ENCODE measurements around the gene PRR35. TPM values are rescaled to one million over a fixed set of nuclear protein-coding genes. Genes with fewer than 3 reads are reported as not detected.

The PRR35 gene
- total RNA-seq, 1 donor from 2014 or later, result not detected

- DNase-seq (ENCODE audit: extremely low spot score in 2 of 2), result no peak
- intact Hi-C loops (cut with DNase I), result no loop called here
- Histone ChIP-seq H3K27ac (no peak overlapping the region), H3K4me3 (no peak overlapping the region), H3K9me3 (no peaks in the 10 kb centered on the region), H3K4me1 (peaks cover 11% of the 10 kb centered on the region), H3K36me3 (peaks cover 0 to 4% of the 10 kb centered on the region in 2 donors), H3K27me3 (no peaks in the 10 kb centered on the region)
- TF ChIP-seq POLR2AphosphoS5 (IDR thresholded peaks at IDR 0.05; ENCODE audit: insufficient read depth in 1 of 2, low read depth in 1 of 2) (no peak), CTCF (IDR thresholded peaks at IDR 0.05) (no peak)
Measured at GRCh38 chr16:543301-544164, 16.7 kb upstream of the PRR35 start.

DNA sequence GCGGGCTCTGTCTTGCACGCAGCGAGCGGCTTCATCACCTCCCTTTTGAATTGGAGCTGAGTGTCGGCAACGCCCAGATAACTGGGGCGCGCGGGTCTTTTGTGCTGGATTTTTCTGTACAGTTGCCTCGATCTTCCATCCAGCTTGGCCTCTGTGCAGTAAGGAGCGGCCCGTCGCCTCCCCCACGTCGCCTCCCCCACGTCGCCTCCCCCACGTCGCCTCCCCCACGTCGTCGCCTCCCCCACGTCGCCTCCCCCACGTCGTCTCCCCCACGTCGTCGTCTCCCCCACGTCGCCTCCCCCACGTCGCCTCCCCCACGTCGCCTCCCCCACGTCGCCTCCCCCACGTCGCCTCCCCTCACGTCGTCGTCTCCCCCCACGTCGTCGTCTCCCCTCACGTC is 15.7 kb upstream of the PRR35 start:
- Histone ChIP-seq H3K27me3 (no peaks in the 10 kb centered on the region), H3K4me3 (no peak overlapping the region), H3K27ac (no peak overlapping the region), H3K4me1 (peaks cover 11% of the 10 kb centered on the region), H3K9me3 (no peaks in the 10 kb centered on the region), H3K36me3 (peaks cover 0 to 7% of the 10 kb centered on the region in 2 donors)
- TF ChIP-seq POLR2A (IDR thresholded peaks at IDR 0.05) (no peak), CTCF (IDR thresholded peaks at IDR 0.05) (no peak), POLR2AphosphoS5 (IDR thresholded peaks at IDR 0.05; ENCODE audit: insufficient read depth in 1 of 2, low read depth in 1 of 2) (no peak)
- no peak for DNase-seq (ENCODE audit: extremely low spot score in 2 of 2)
- intact Hi-C loops (cut with DNase I), result no loop called here

- no peaks in the 10 kb centered on the region for H3K9me3 ChIP-seq
- intact Hi-C loops (cut with DNase I), result no loop called here
- H3K36me3 ChIP-seq, result peaks cover 0 to 23% of the 10 kb centered on the region in 2 donors
- no peak overlapping the region for H3K27ac ChIP-seq
- no peak overlapping the region for H3K4me3 ChIP-seq
- peaks cover 11% of the 10 kb centered on the region for H3K4me1 ChIP-seq
- no peaks in the 10 kb centered on the region for H3K27me3 ChIP-seq
- DNase-seq (ENCODE audit: extremely low spot score in 2 of 2), result no peak
- TF ChIP-seq POLR2A (IDR thresholded peaks at IDR 0.05) (no peak), CTCF (IDR thresholded peaks at IDR 0.05) (peak in 2 of 3 experiments; percentile 24 to 53), POLR2AphosphoS5 (IDR thresholded peaks at IDR 0.05; ENCODE audit: insufficient read depth in 1 of 2, low read depth in 1 of 2) (peak in 1 of 2 donors; percentile 25)
Measured at GRCh38 chr16:546909-547770, 13.1 kb upstream of the PRR35 start.

DNA sequence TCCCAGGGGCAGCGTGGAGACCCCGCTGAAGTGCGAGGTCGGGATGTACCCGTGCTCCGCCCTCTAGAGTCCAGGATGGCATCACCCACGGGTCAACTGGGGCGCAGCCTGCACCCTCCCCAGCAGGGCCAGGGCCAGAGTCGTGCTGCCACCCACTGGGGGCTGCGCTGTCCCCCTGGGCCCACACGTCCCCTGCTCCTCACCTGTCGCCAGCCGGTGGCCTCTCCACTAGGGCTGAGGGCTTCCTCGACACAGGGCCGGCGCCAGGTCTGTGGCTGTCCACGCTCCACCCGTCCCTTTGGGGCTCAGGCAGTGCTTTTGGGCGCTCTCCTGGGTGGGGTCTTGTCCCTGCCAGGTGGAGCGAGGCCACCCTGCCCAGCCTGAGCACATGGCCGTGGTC is 11.6 kb upstream of the PRR35 start:
- Histone ChIP-seq H3K36me3 (peaks cover 0 to 35% of the 10 kb centered on the region in 2 donors), H3K4me1 (peaks cover 11% of the 10 kb centered on the region), H3K9me3 (no peaks in the 10 kb centered on the region), H3K27ac (no peak overlapping the region), H3K27me3 (no peaks in the 10 kb centered on the region), H3K4me3 (no peak overlapping the region)
- TF ChIP-seq CTCF (IDR thresholded peaks at IDR 0.05), result no peak
- TF ChIP-seq POLR2A (IDR thresholded peaks at IDR 0.05), result no peak
- TF ChIP-seq POLR2AphosphoS5 (IDR thresholded peaks at IDR 0.05; ENCODE audit: insufficient read depth in 1 of 2, low read depth in 1 of 2), result no peak
- no peak for DNase-seq (ENCODE audit: extremely low spot score in 2 of 2)
- intact Hi-C loops (cut with DNase I), result no loop called here
